ENCODE results near the gene EFHD1. TPM values are rescaled to one million over a fixed set of nuclear protein-coding genes. Genes with fewer than 3 reads are reported as not detected.

Gene EFHD1
- total RNA-seq, 1 experiment from 2014 or later = 20.7 TPM

GRCh38 chr2:232653441-232653840 is 20.0 kb downstream of the EFHD1 start:
- Histone ChIP-seq H3K9me3 (replicated peaks) (no peaks in the 10 kb centered on the region), H3K4me3 (no peak overlapping the region), H3K36me3 (no peaks in the 10 kb centered on the region), H3K4me1 (peaks cover 4% of the 10 kb centered on the region), H3K27me3 (no peaks in the 10 kb centered on the region), H3K27ac (no peak overlapping the region)
- DNase-seq = no peak

GRCh38 chr2:232655392-232655791 is 22.0 kb downstream of the EFHD1 start:
- H3K4me1 ChIP-seq = 0 out of 2 replicates have a peak, but pooled peaks cover 2% of the 10 kb centered on the region
- no peaks in the 10 kb centered on the region for H3K36me3 ChIP-seq
- H3K27ac ChIP-seq = no peak overlapping the region
- DNase-seq = no peak
- H3K9me3 ChIP-seq (replicated peaks) = no peaks in the 10 kb centered on the region
- H3K4me3 ChIP-seq = no peak overlapping the region
- H3K27me3 ChIP-seq = no peaks in the 10 kb centered on the region

- Histone ChIP-seq H3K4me3 (no peak overlapping the region), H3K9me3 (replicated peaks) (no peaks in the 10 kb centered on the region), H3K36me3 (no peaks in the 10 kb centered on the region), H3K27ac (no peak overlapping the region), H3K27me3 (no peaks in the 10 kb centered on the region), H3K4me1 (no peaks in the 10 kb centered on the region)
- no peak for DNase-seq
Measured at GRCh38 chr2:232658217-232658785, 24.9 kb downstream of the EFHD1 start.

- Histone ChIP-seq H3K27ac (no peak overlapping the region), H3K4me1 (no peaks in the 10 kb centered on the region), H3K27me3 (no peaks in the 10 kb centered on the region), H3K9me3 (replicated peaks) (no peaks in the 10 kb centered on the region), H3K4me3 (no peak overlapping the region), H3K36me3 (peaks cover 4% of the 10 kb centered on the region; the same call in 1 of the 2 replicates)
- no peak for DNase-seq
Measured at GRCh38 chr2:232659359-232659758, 26.0 kb downstream of the EFHD1 start.

- no peak overlapping the region for H3K4me3 ChIP-seq
- DNase-seq = no peak
- no peaks in the 10 kb centered on the region for H3K9me3 ChIP-seq (replicated peaks)
- no peaks in the 10 kb centered on the region for H3K4me1 ChIP-seq
- H3K27ac ChIP-seq = no peak overlapping the region
- no peaks in the 10 kb centered on the region for H3K27me3 ChIP-seq
- peaks cover 4% of the 10 kb centered on the region; the same call in 1 of the 2 replicates for H3K36me3 ChIP-seq
Measured at GRCh38 chr2:232662486-232663260, 29.3 kb downstream of the EFHD1 start.

- Histone ChIP-seq H3K27me3 (no peaks in the 10 kb centered on the region), H3K4me3 (no peak overlapping the region), H3K27ac (no peak overlapping the region), H3K36me3 (peaks cover 4% of the 10 kb centered on the region; the same call in 1 of the 2 replicates), H3K4me1 (no peaks in the 10 kb centered on the region), H3K9me3 (replicated peaks) (no peaks in the 10 kb centered on the region)
- no peak for DNase-seq
Measured at GRCh38 chr2:232666051-232666805, 32.8 kb downstream of the EFHD1 start.

GRCh38 chr2:232667989-232668583 is 34.7 kb downstream of the EFHD1 start:
- Histone ChIP-seq H3K4me1 (no peaks in the 10 kb centered on the region), H3K27me3 (no peaks in the 10 kb centered on the region), H3K36me3 (peaks cover 4% of the 10 kb centered on the region), H3K4me3 (no peak overlapping the region), H3K27ac (no peak overlapping the region), H3K9me3 (replicated peaks) (no peaks in the 10 kb centered on the region)
- no peak for DNase-seq

GRCh38 chr2:232668805-232669444 is 35.5 kb downstream of the EFHD1 start:
- Histone ChIP-seq H3K27me3 (no peaks in the 10 kb centered on the region), H3K4me3 (no peak overlapping the region), H3K9me3 (replicated peaks) (no peaks in the 10 kb centered on the region), H3K36me3 (peaks cover 2% of the 10 kb centered on the region), H3K27ac (no peak overlapping the region), H3K4me1 (no peaks in the 10 kb centered on the region)
- DNase-seq = no peak

- H3K27me3 ChIP-seq = no peaks in the 10 kb centered on the region
- peaks cover 2% of the 10 kb centered on the region; the same call in 1 of the 2 replicates for H3K36me3 ChIP-seq
- no peaks in the 10 kb centered on the region for H3K9me3 ChIP-seq (replicated peaks)
- H3K4me3 ChIP-seq = no peak overlapping the region
- DNase-seq = no peak
- no peaks in the 10 kb centered on the region for H3K4me1 ChIP-seq
- no peak overlapping the region for H3K27ac ChIP-seq
Measured at GRCh38 chr2:232672588-232672987, 39.2 kb downstream of the EFHD1 start.

GRCh38 chr2:232674491-232674890 is 41.1 kb downstream of the EFHD1 start:
- Histone ChIP-seq H3K27me3 (no peaks in the 10 kb centered on the region), H3K27ac (no peak overlapping the region), H3K9me3 (replicated peaks) (no peaks in the 10 kb centered on the region), H3K4me3 (no peak overlapping the region), H3K36me3 (peaks cover 2% of the 10 kb centered on the region; the same call in 1 of the 2 replicates), H3K4me1 (no peaks in the 10 kb centered on the region)
- DNase-seq = no peak

GRCh38 chr2:232675381-232675780 is 42.0 kb downstream of the EFHD1 start:
- H3K27ac ChIP-seq = no peak overlapping the region
- no peak for DNase-seq
- H3K27me3 ChIP-seq = no peaks in the 10 kb centered on the region
- no peaks in the 10 kb centered on the region for H3K9me3 ChIP-seq (replicated peaks)
- H3K4me3 ChIP-seq = no peak overlapping the region
- H3K4me1 ChIP-seq = no peaks in the 10 kb centered on the region
- peaks cover 2% of the 10 kb centered on the region; the same call in 1 of the 2 replicates for H3K36me3 ChIP-seq

- Histone ChIP-seq H3K36me3 (no peaks in the 10 kb centered on the region; the same call in 1 of the 2 replicates), H3K9me3 (replicated peaks) (no peaks in the 10 kb centered on the region), H3K27me3 (no peaks in the 10 kb centered on the region), H3K4me3 (no peak overlapping the region), H3K27ac (no peak overlapping the region), H3K4me1 (no peaks in the 10 kb centered on the region)
- DNase-seq = no peak
Measured at GRCh38 chr2:232680006-232680405, 46.6 kb downstream of the EFHD1 start.

GRCh38 chr2:232681527-232681926 is 48.1 kb downstream of the EFHD1 start:
- no peak for DNase-seq

GRCh38 chr2:232683368-232683767 is 50.0 kb downstream of the EFHD1 start:
- no peaks in the 10 kb centered on the region for H3K9me3 ChIP-seq (replicated peaks)
- H3K36me3 ChIP-seq = no peaks in the 10 kb centered on the region
- peaks cover 9% of the 10 kb centered on the region for H3K4me1 ChIP-seq
- DNase-seq = no peak
- no peaks in the 10 kb centered on the region for H3K27me3 ChIP-seq
- no peak overlapping the region for H3K4me3 ChIP-seq
- H3K27ac ChIP-seq = no peak overlapping the region

More at GRCh38 chr2:232681527-232681926, 48.1 kb downstream of the EFHD1 start:
- Histone ChIP-seq H3K4me3 (no peak overlapping the region), H3K27me3 (no peaks in the 10 kb centered on the region), H3K4me1 (no peaks in the 10 kb centered on the region), H3K27ac (no peak overlapping the region), H3K36me3 (no peaks in the 10 kb centered on the region; the same call in 1 of the 2 replicates), H3K9me3 (replicated peaks) (no peaks in the 10 kb centered on the region)

Measured in SJCRH30 (cell line).